HPDE6-E6E7 (cell line): ENCODE data around the gene EXOC7.
A peak's percentile ranks its signal among the peaks of the same experiment; 100 is the strongest.

Experiments used
- DNase-seq: peaks from one replicate; pipeline ENCODE4 v3.0.0; 2011; ENCODE audit warnings: missing footprints; ENCODE audit errors: extremely low spot score

EXOC7 gene, protein sequence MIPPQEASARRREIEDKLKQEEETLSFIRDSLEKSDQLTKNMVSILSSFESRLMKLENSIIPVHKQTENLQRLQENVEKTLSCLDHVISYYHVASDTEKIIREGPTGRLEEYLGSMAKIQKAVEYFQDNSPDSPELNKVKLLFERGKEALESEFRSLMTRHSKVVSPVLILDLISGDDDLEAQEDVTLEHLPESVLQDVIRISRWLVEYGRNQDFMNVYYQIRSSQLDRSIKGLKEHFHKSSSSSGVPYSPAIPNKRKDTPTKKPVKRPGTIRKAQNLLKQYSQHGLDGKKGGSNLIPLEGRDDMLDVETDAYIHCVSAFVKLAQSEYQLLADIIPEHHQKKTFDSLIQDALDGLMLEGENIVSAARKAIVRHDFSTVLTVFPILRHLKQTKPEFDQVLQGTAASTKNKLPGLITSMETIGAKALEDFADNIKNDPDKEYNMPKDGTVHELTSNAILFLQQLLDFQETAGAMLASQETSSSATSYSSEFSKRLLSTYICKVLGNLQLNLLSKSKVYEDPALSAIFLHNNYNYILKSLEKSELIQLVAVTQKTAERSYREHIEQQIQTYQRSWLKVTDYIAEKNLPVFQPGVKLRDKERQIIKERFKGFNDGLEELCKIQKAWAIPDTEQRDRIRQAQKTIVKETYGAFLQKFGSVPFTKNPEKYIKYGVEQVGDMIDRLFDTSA

DNA sequence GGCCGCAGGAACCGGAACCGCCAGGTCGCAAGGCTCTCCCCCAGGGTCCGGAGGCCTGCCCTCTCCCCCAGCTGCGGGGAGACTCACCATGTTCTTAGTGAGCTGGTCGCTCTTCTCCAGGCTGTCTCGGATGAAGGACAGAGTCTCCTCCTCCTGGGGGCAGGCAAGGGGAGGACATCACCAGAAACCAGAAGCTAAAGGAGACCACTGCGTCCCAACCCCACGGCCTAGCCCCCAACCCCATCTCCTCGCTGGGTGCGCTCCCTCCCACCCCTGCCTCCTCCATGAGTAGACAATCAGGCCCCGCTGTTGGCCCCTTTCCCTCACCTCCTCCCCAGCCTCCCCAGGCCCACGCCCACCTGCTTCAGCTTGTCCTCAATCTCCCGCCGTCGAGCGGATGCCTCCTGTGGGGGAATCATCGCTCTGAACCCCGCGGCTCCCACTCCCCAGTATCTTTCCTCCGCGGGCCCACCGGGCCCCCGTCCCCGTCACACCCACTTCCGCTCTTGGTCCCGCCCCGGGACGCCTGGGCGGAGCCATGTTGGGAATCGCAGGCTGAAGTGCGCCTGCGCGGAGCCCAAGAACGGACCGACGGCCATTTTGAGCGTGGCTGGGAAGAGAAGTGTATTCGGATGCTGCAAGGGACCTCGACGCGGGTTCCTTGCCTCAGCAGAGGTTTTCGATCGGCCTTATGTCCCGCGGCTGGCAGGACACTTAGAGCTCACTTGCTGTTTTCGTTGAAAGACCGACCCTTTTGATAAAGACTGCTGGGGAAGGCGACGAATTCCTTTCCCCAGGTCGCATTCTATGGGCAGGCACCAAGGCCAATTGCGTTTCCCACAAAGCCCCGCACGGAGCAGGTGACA lies at the start of gene EXOC7:
TSS of gene EXOC7 (minus strand) at position 514 of the 866 bp plus-strand sequence. CDS start at position 419, 95 bp downstream.
- DNase-seq = peak; percentile 97

DNA sequence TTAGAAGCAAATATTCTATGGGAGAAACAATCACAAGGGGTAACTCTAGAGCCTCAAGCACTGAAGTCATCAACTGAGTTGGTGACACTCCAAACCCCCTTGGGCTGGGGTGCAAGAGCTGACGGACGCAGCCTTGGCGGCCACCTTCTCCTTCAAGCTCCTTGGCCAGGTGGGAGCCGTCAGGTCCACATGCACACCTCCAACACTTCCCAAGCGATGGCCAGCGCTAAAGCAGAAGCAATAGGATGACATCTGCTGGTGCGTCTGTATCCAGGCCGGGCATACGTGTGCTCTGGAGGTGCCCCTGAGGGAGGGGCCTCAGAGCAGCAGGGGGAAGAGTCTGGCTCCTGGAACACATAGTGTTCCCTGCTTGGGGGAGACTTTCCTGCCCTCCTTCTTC lies 49.6 kb upstream of the EXOC7 start:
- DNase-seq = no peak

DNA sequence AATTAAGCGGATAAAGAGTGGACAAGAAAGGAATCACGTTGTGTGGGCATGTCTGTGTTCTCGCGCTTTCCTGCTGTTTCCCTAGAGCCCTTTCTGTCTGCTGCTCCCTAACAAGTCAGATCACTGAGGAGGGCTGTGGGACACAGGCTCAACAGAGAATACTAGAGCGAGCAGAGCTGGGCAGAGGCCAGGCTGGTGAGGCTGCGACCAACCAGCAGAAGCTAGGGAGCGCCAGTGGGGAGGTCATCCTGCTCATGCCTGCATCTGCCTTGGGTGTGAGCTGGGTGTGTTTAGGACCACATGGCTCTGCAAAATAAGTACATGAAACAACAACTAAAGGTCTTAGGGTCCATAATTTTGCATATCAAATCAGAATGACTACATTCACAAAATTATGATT lies 49.0 kb upstream of the EXOC7 start:
- DNase-seq = no peak

DNA sequence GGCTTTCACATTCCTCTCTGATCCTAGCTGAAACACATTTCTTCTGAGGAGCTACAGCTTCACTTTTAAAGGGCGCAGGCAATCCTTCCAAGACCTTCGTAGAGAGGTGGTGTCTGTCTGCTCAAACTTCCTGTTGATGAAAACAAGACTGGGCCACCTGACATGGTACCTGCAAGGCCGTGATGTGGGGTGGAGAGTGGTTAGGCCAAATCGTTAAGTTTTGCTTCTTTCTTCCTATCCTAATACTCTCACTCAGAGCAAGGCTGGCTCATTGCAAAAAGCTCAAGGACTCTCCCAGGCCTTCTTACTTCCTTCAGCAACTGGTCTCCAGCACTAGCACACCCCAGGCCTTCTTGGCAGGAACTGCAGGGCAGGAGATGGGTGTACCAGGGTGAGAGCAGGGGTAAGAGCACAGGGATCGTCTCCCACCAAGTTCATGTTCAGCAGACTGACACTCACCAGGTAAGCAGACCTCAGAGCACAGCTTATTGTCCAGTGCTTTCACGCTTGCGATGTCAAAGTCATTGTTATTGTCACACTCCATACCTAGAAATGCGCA lies 48.4 kb upstream of the EXOC7 start:
- DNase-seq = no peak

DNA sequence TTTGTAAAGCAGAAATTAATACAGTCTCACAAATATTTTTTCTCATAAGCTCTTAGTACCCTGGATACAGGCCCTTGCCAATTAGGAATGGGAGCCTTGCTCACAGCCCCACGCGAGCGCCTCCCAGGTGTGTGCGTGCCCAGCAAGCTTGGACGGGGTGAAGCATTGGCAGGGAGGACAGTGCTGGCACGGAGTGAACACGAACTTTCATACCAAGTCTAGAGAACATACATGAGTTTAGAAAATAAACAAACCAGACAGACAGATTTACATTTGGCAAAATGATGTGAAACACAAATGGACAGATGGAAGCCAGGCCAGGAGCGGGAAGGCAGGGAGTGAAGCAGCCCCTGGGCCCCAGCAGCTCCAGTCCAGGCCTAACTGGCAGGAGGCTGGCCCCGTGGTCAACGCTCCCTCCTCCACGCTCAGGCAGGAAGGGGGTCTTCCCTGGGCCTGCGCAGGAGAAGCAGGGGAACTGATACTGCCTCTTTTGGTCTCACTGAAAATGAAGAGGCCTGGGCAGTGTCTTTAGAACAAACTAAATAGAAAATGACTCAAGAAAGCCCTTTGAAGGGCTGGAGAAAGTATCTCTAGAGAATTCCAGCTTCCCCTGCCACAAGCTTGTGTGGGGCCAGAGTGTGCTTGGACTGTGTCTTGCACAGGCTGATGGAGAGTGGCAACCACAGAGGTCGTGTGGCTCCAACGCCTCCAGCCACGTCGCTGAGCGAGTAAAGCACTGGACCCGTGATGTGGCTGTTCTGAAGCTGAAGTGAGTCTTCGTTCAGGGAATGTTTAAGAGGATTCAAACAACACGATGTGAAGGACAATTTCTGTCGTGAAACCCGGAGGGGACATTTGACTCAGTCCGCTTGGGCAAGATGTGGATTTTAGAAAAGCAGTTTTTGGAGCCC lies 47.4 kb upstream of the EXOC7 start:
- DNase-seq = no peak

DNA sequence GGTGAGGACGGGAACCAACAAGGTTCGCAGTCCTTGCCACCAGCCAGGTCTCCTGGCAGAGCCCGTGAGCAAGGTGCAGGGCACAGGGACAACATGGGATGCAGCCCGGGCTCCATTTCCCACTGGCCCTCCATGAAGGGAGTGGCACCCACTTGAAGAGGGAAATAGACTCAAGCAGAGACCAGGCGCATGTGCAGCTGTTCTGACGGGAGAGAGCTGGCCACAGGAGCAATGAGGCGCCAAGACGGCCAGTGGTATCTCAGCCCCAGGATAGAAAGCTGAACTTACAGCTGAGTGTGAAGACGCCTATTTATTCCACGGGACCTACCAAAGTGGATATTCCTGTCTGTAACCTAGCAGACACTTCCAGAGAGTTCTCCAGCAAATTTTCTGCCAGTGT lies 45.6 kb upstream of the EXOC7 start:
- DNase-seq = no peak

DNA sequence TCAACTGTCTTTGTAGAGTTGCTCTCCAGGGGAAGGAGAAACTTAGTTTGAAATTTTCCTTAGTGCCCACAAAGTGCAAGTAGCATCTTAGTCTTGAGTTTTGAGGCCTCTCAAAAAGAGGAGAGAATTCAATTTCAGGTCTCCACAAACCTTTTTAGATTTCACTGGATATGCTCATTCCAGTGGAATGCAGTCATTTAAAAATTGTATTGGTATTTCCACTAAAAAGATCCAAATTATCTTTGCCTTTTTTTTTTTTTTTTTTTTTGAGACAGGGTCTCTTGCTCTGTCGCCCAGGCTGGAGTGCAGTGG lies 44.4 kb upstream of the EXOC7 start:
- DNase-seq = no peak

DNA sequence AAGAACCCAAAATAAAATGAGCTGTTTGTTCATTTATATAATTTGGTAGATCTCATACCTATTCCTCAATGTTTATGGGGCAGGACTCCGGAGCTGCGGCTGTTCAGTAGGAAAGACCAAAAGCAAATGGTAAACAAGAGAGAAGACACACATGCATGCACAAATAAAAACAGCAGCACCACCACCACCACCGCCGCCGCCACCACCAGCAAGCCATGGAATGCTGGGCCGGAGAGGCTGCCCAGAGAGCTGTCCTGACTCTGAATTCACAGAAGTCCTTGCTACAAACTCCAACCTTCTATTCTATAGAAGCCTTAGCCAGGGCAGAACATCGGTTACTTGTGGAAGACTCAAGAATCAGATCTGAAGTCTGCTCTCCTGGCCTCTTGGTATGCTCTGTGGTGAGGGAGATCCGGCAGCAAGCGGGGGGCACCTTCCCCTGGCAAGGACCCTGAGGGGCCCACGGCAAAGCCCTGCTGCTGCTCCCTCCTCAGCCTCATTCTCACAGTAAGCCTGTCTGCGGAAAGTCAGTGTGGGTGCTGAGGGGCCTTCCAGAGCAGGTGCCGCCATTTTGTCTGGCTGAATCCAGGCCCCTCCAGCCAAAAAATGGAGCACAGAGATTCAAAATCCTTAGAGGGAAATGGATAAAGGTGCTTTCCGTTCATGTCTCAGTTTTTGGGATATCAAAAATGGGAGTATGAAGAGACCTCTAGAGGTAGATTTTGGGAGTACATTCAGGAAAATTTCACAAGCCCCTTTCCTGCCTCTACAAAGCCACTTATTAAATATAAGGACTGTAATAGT lies 43.8 kb upstream of the EXOC7 start:
- DNase-seq = no peak

DNA sequence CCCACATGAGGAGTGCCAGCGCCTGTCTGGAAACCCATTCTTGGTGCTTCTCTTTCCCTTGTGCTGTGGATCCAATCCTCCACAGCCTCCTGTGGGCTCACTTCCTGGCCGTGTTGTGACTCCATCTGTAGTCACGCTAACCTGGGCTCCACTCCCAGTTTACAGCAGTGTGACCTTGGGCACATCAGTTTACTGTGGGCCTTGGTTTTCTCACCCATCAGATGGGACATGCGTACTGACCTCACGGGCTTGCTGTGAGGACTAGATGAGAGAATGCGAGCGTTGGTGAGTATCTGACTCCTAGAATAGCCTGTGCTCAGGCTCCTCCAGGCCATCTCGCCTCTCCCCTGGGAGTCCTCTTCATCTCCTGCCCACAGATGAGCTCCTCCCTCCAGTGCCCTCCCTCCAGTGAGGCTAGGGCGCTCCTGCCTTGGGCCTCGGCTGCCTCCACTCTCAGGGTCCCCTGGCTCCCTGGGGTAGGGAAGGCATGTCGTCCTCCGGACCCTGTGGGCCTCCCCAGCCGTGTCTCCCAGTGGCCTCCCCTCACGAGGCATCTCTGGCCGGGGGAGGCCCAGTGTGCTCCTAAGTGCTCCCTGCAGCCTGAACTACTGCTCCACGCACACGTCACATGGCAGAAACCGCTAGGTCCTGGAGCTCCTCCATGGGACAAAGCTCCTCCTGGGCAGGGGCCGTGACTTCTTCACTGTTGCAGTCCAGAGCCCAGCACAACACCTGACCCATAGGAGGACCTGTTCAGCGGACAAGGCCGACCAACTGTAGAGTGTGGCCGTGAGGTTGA lies 42.7 kb upstream of the EXOC7 start:
- DNase-seq = no peak

DNA sequence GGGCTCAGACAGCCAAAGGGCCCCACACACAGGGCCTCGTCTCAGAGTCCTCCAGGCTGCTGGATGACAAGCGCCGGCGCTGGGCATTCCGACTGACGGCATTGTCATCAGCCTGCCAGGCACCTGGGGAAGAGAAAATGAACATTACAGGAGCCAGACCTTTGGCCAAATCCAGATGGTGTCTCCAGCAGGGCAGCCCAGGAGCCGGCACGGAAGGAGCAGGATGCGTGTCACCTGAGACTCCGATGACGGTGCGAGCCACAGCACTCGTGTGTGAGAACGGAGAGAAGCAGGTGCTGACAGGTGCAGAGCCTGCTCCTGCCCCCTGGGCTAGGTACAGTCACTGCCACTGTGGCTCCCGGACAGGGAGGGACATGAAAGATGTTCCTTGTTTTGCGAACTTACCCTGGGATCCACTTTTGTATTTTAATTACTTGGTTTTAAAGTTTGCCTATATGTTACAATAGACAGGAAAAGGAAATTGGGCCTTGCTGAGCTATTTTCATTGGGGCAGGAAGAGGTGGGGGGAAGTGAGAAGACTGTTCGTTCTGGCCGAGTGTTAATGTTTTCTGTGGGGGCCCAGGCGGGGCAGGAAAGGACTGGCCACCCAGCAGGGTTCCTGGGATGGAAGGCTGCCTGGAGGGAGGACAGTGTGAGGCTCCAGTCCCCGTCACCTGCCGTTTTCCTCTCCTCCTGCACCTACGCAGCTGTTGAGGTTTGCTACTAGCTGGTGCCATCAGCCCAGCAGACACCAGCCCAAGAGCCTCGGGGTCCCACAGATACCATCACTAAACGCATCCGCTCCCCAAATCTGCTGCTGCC lies 41.9 kb upstream of the EXOC7 start:
- DNase-seq = no peak

DNA sequence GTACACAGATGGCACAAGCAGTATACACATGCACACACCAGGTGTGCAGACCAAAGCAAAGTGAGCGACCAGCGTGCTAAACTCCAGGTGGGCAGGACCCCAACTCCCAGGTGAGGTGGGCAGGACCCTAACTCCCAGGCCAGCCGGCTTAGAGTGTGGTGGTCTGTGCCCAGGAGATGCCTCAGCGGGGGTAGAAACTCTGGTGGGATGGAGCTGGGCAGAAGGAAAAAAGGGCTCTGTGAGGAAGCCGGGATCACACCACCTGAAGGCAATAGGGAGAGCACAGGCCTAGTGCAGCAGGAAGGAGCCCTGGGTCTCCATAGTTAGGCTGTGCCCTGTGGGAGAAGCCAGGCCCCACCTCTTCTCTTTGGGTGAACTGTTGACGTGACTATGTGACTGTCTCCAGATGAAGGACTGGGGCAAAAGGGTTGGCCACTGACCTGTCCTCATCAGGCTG lies 39.0 kb upstream of the EXOC7 start:
- DNase-seq = no peak

DNA sequence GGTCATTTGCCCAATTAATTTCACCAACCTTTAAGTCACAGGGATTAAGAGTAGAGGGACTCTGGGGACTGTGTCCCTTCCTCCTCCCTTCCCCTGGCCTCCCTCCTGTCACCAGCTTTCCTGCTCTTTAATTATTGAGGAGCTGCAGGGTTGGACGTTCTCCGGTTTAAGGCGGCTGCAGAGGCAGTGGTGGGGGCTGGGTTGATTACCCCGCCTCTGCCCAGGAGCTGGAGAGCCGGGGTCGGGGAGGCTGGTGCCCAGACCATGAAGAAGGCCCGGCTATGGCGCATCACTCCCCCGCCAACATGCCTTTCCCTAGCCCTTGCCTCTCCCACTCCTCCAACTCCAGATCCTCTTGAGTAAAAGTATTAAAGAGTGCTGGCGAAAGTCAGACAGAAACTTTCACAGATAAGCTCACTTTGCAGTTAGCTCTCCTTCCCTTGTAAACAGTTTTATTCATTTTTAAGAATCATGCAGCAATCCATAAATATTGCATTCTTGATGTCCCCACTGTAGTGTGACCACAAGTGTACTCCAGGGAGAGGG lies 38.5 kb upstream of the EXOC7 start:
- no peak for DNase-seq

DNA sequence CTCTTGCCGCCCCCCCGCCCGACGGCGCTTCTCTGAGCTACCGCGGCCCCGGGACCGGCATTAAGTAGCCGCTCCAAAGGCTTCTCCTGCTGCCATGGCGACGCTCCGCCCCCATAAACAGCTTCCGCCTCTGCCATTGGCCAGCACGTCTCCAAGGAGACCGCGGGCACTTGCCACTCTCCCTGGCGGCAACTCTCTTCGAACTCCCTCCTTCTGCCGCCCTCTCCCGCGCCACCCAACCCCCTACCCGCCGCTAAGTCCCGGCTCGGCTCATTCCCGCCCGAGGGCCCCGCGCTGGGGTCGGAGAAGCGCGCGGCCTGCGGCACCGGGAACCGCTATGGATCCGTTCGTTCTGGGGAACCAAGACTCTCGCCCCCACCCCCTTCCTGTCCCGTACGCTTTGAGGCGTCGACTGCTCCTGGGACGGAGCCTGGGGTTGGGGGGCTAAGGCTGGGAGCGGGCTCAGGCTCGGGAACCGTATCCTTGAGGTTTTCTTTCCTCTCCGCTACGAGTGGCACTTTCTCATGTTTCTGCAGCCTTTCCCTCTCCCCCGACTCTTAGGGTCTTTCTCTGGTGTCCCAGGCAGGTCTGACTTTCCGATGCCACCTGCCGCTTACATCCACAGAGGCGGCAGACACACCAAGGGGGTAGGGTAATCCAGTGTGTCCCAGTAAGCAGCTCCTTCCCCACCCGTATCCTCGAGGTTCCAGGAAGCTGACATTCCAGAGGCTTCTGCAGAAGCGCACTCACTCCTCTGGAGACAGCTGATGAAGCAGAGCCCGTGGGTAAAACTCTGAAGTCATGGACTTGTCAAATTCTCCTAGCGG lies 37.8 kb upstream of the EXOC7 start, which contains the start of gene FOXJ1:
TSS of gene FOXJ1 (minus strand) at position 34 of the 827 bp plus-strand sequence. CDS start 850 bp downstream, outside the sequence.
- DNase-seq = peak; percentile 97

DNA sequence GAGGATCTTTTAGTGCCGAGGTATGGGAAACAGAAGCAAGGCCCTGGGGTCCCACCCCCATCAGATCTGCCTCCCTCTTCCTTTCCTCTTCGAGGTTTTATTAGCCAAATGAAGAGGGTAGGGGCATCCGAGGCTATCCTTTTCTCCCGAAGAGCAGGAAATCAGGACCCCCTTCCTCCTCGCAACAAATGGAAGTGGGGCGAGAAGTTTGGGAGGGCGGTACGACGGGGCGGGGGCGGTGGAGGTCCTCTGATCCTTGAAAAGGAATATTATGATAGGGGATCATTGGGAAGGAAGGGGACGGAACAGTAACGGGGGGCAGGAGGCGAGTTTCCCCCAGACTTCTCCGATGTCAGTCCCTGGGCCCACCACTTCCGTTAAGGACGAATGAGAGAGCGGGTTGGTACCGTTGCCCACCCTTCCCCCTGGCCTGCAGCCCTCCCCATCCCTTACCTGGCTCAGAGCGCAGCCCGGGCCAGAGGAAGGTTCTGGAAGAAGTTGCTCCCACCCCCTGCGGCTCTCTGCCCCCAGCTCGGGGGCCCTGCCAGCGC lies 37.1 kb upstream of the EXOC7 start:
- DNase-seq = no peak

DNA sequence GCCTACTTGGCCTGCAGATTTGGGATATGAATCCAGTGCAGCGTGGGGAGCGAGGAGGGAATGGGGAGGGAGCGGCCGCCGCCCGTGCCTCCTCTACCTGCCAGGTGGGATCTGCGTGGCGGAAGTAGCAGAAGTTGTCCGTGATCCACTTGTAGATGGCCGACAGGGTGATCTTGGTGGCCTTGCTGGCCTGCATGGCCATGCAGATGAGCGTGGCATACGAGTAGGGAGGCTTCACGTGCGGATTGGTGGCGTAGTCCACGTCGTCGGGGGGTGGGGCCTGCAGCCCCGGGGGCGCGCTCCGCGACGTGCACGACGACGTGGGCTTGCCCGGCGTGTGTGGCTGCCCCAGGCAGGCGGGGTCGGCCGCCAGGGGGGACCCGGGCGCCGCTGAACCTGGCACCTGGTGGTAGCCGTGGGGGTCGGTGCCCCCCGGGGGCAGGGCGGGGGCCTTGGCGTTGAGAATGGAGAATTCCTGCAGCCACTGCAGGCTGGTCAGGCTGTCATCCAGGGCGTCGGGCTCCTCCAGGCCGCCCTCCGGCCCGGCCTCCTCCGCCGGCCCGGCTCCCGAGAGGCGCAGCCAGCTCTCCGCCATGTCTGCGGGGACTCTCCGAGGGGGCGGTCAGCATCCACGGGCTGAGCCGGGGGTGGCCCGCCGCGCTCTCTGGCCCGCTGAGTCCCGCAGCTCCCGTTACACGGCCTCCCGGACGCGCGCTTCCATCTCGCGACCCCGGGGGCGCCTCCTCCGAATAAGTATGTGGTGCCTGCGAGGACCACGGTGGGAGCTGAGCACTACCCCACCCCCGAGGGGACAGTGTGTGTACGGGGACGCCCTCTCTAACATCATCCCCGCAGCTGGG lies 36.4 kb upstream of the EXOC7 start:
- no peak for DNase-seq
